H1 (cell line): ENCODE measurements around the gene ARHGAP26.

ENCODE experiments used
- ATF2 ChIP-seq: IDR thresholded peaks from 2 replicates; pipeline ENCODE4 v1.6.1; 2012; ENCODE audit warnings: low read length, inconsistent platforms
- BRCA1 ChIP-seq: IDR thresholded peaks from 2 replicates; pipeline ENCODE4 v1.6.1; 2012; ENCODE audit warnings: low read depth, low read length, improper control_type of control experiment
- CTCF ChIP-seq, 3 experiments: IDR thresholded peaks; 1 replicate in 2 of 3; 2 replicates in 1 of 3; pipeline versions ENCODE4 v1.5.1 to v1.6.1; 2011; ENCODE audit warnings: low read length in 3 of 3, mild to moderate bottlenecking in 3 of 3, inconsistent platforms in 2 of 3, low read depth in 1 of 3, moderate library complexity in 1 of 3; ENCODE audit not compliant: insufficient read depth in 1 of 3; ENCODE audit errors: control extremely low read depth in 1 of 3
- EP300 ChIP-seq, 2 experiments: IDR thresholded peaks; 1 replicate in 1 of 2; 2 replicates in 1 of 2; pipeline ENCODE4 v1.6.1; 2011 to 2012; ENCODE audit warnings: low read depth in 2 of 2, low read length in 2 of 2, mild to moderate bottlenecking in 2 of 2, borderline replicate concordance in 1 of 2, inconsistent platforms in 1 of 2, moderate library complexity in 1 of 2
- EZH2 ChIP-seq: fragments of 200-600 bp; sonication (generic); IDR thresholded peaks from 2 replicates; pipeline ENCODE4 v1.7.1; 2012; ENCODE audit warnings: low read depth, mild to moderate bottlenecking, moderate library complexity, low read length, inconsistent platforms; ENCODE audit not compliant: severe bottlenecking
- HDAC6 ChIP-seq: IDR thresholded peaks from one replicate; pipeline ENCODE4 v1.7.1; 2012; ENCODE audit warnings: low read depth, mild to moderate bottlenecking, inconsistent platforms, low read length, moderate library complexity
- JUN ChIP-seq: IDR thresholded peaks from 2 replicates; pipeline ENCODE4 v1.6.1; 2011; ENCODE audit warnings: low read depth, mild to moderate bottlenecking, improper control_type of control experiment, low read length
- JUND ChIP-seq: IDR thresholded peaks from 2 replicates; pipeline ENCODE4 v1.6.1; 2011; ENCODE audit warnings: mild to moderate bottlenecking, improper control_type of control experiment, low read length
- MAFK ChIP-seq: IDR thresholded peaks from 2 replicates; pipeline ENCODE4 v1.6.1; 2012; ENCODE audit warnings: low read depth, mild to moderate bottlenecking, improper control_type of control experiment, low read length
- POLR2A ChIP-seq, 2 experiments: IDR thresholded peaks; 1 replicate in 1 of 2; 2 replicates in 1 of 2; pipeline ENCODE4 v1.6.1; 2011; ENCODE audit warnings: low read depth in 2 of 2, low read length in 2 of 2, mild to moderate bottlenecking in 2 of 2; ENCODE audit errors: control extremely low read depth in 1 of 2
- TAF7 ChIP-seq: optimal IDR thresholded peaks from 2 replicates; pipeline ENCODE3; 2011; ENCODE audit warnings: low read depth, mild to moderate bottlenecking, inconsistent platforms, low read length, moderate library complexity, borderline replicate concordance

DNA sequence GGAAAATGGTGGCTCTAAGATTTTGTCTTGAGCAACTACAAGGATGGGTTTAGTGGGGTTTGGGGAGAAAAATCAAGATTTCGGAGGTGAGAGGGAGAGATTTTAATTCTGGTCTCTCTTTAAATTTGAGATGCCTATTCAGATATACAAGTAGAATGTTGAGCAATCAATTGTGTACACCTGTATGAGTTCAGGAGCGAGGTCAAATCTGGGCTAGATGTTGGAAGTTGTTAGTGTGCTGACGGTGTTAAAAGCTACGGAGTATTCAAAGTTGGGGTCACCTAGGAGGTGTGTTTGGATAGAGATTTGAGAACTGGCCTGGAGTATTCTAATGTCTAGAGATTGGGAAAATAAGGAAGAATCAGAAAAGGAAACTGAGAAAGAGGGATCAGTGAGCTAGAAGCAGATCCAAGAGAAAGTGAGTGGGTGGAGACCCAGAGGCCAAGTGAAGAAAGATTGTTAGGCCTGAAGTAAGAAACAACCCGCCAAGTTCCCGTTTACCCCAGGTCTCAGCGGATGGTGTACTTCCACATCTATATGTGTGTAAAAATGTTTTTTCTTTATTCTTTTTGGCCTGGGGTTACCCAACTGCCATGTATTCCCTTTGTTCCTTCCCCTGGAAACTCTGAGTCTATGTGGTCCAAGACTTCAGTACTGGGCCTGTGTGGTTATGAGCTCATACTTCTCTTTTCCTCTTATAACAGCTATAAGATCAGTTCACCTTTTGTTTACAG, 11.9 kb upstream of the ARHGAP26 start:
- TF ChIP-seq POLR2A (IDR thresholded peaks at IDR 0.05; ENCODE audit: control extremely low read depth in 1 of 2, low read depth in 2 of 2, low read length in 2 of 2), result no peak
- TF ChIP-seq EZH2, result no peak
- TF ChIP-seq ATF2, result no peak
- TF ChIP-seq EP300 (IDR thresholded peaks at IDR 0.05; ENCODE audit: borderline replicate concordance in 1 of 2, low read depth in 2 of 2, low read length in 2 of 2), result no peak
- TF ChIP-seq MAFK, result no peak
- TF ChIP-seq TAF7, result no peak
- no peak for TF ChIP-seq JUN
- no peak for TF ChIP-seq JUND
- TF ChIP-seq HDAC6, result no peak
- TF ChIP-seq BRCA1, result no peak
- TF ChIP-seq CTCF (IDR thresholded peaks at IDR 0.05; ENCODE audit: control extremely low read depth in 1 of 3, insufficient read depth in 1 of 3, low read depth in 1 of 3, low read length in 3 of 3), result no peak
